Astrocyte (in vitro differentiated cells and primary cell): Measurements from ENCODE around the gene ADGRG2. TPM values are rescaled to one million over a fixed set of nuclear protein-coding genes. Genes with fewer than 3 reads are reported as not detected.
A peak's percentile ranks its signal among the peaks of the same experiment; 100 is the strongest.
"Not testable (repeated sequence)": the region's sequence is repeated elsewhere in the genome, so short reads cannot be mapped to it uniquely, and the experiment has no call there.

Experiments
- DNase-seq: peaks from one replicate; pipeline ENCODE4 v3.0.0-alpha.2; 2010; ENCODE audit warnings: low read depth
- FAIRE-seq: peaks from 2 replicates; lab custom pipeline; 2011; peaks lifted over from hg19 to GRCh38; lab: Jason Lieb, UNC
- H2AFZ ChIP-seq: 2 replicates; pipeline ENCODE4 v1.6.0; 2012; ENCODE audit warnings: low read depth, low read length, inconsistent platforms
- H3K27ac ChIP-seq: 2 replicates; pipeline ENCODE4 v1.5.1; 2011; ENCODE audit warnings: low read depth, low read length, inconsistent platforms
- H3K27me3 ChIP-seq: 2 replicates; pipeline ENCODE4 v1.6.0; 2011; ENCODE audit warnings: low read length, inconsistent platforms; ENCODE audit not compliant: insufficient read depth
- H3K36me3 ChIP-seq: 2 replicates; pipeline ENCODE4 v1.5.1; 2011; ENCODE audit warnings: low read length, inconsistent platforms; ENCODE audit not compliant: insufficient read depth
- H3K4me1 ChIP-seq: 2 replicates; pipeline ENCODE4 v1.5.1; 2011; ENCODE audit warnings: low read length, inconsistent platforms; ENCODE audit not compliant: insufficient read depth
- H3K4me2 ChIP-seq: 2 replicates; pipeline ENCODE4 v1.6.0; 2012; ENCODE audit warnings: low read length, inconsistent platforms
- H3K4me3 ChIP-seq: 2 replicates; pipeline ENCODE4 v1.5.1; 2011; ENCODE audit warnings: low read depth, mild to moderate bottlenecking, low read length, inconsistent platforms; ENCODE audit not compliant: insufficient read depth
- H3K79me2 ChIP-seq: 2 replicates; pipeline ENCODE4 v1.6.0; 2012; ENCODE audit warnings: mild to moderate bottlenecking, low read length, inconsistent platforms; ENCODE audit not compliant: insufficient read depth
- H3K9ac ChIP-seq: 2 replicates; pipeline ENCODE4 v1.6.0; 2012; ENCODE audit warnings: mild to moderate bottlenecking, low read length, inconsistent platforms
- H3K9me3 ChIP-seq: 2 replicates; pipeline ENCODE4 v1.5.1; 2012; ENCODE audit warnings: low read depth, mild to moderate bottlenecking, low read length, inconsistent platforms; ENCODE audit not compliant: insufficient read depth
- H4K20me1 ChIP-seq: 2 replicates; pipeline ENCODE4 v1.6.0; 2012; ENCODE audit warnings: low read length, inconsistent platforms; ENCODE audit not compliant: insufficient read depth
- H3K27ac Mint-ChIP-seq: one replicate; pipeline ENCODE4 v1.8.0; 2021; ENCODE audit warnings: mild to moderate bottlenecking, mixed read lengths; ENCODE audit not compliant: unreplicated experiment
- H3K27me3 Mint-ChIP-seq: one replicate; pipeline ENCODE4 v1.8.0; 2021; ENCODE audit warnings: low read depth, mixed read lengths; ENCODE audit not compliant: unreplicated experiment
- H3K36me3 Mint-ChIP-seq: one replicate; pipeline ENCODE4 v1.8.0; 2021; ENCODE audit warnings: low read depth, mixed read lengths; ENCODE audit not compliant: unreplicated experiment
- H3K4me1 Mint-ChIP-seq: one replicate; pipeline ENCODE4 v1.8.0; 2021; ENCODE audit warnings: low read depth, mixed read lengths; ENCODE audit not compliant: unreplicated experiment
- H3K4me3 Mint-ChIP-seq: one replicate; pipeline ENCODE4 v1.8.0; 2021; ENCODE audit warnings: mild to moderate bottlenecking, moderate library complexity, mixed read lengths; ENCODE audit not compliant: unreplicated experiment
- H3K9me3 Mint-ChIP-seq: one replicate; pipeline ENCODE4 v1.8.0; 2021; ENCODE audit warnings: mild to moderate bottlenecking, mixed read lengths; ENCODE audit not compliant: unreplicated experiment
- EZH2 ChIP-seq: IDR thresholded peaks from 2 replicates; pipeline ENCODE4 v1.6.1; 2012; ENCODE audit warnings: mild to moderate bottlenecking, low read length, inconsistent platforms; ENCODE audit not compliant: insufficient read depth
- total RNA-seq: library from RNA; stranded (reverse); gene quantifications from 2 replicates; pipeline ENCODE4 v1.2.1, GENCODE V29; 2021
- TF ChIP-seq, protein P1 (sequence below): IDR thresholded peaks from 2 replicates; pipeline ENCODE4 v1.5.1; 2011; ENCODE audit warnings: low read depth, mild to moderate bottlenecking, inconsistent platforms, low read length, moderate library complexity; ENCODE audit not compliant: insufficient read depth

The ADGRG2 gene
- total RNA-seq, 1 donor from 2014 or later, result 0.09 TPM

GRCh38 chrX:19019996-19020395 lies 102.3 kb downstream of the ADGRG2 start:
- TF ChIP-seq EZH2, result no peak
- TF ChIP-seq, protein P1, sequence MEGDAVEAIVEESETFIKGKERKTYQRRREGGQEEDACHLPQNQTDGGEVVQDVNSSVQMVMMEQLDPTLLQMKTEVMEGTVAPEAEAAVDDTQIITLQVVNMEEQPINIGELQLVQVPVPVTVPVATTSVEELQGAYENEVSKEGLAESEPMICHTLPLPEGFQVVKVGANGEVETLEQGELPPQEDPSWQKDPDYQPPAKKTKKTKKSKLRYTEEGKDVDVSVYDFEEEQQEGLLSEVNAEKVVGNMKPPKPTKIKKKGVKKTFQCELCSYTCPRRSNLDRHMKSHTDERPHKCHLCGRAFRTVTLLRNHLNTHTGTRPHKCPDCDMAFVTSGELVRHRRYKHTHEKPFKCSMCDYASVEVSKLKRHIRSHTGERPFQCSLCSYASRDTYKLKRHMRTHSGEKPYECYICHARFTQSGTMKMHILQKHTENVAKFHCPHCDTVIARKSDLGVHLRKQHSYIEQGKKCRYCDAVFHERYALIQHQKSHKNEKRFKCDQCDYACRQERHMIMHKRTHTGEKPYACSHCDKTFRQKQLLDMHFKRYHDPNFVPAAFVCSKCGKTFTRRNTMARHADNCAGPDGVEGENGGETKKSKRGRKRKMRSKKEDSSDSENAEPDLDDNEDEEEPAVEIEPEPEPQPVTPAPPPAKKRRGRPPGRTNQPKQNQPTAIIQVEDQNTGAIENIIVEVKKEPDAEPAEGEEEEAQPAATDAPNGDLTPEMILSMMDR, result no peak
- Histone ChIP-seq H2AFZ (no peak overlapping the region), H3K4me1 (no peaks in the 10 kb centered on the region), H3K27me3 (no peaks in the 10 kb centered on the region), H3K9me3 (no peaks in the 10 kb centered on the region), H3K4me3 (no peak overlapping the region), H3K4me2 (no peak overlapping the region), H3K79me2 (no peaks in the 10 kb centered on the region), H3K27ac (no peak overlapping the region), H4K20me1 (no peaks in the 10 kb centered on the region), H3K9ac (no peak overlapping the region), H3K36me3 (no peaks in the 10 kb centered on the region)
- H3K27me3 Mint-ChIP-seq, result no peaks in the 10 kb centered on the region
- H3K4me3 Mint-ChIP-seq, result no peak overlapping the region
- no peaks in the 10 kb centered on the region for H3K9me3 Mint-ChIP-seq
- FAIRE-seq (peak; percentile 60), DNase-seq (peak; percentile 52)
- H3K4me1 Mint-ChIP-seq, result no peaks in the 10 kb centered on the region
- no peaks in the 10 kb centered on the region for H3K36me3 Mint-ChIP-seq
- no peak overlapping the region for H3K27ac Mint-ChIP-seq

DNA sequence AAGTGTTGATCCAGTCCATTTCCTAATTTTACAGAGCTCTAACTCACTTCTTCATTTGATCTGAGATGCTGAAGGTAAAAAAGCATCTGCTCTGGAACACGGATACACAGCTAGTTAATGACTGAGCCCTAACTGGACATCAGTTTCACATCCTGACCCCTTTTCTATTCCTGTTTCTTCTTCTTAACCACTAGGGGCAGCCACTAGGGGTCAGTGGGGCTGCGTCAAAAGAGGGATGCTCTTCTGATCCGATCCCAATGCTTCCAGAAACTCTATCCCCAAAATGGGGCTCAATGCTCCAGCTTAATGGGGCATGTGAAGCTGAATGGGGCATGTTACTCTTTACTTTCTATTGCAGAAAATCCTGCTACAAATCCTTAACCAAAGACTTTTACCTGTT lies 105.0 kb downstream of the ADGRG2 start:
- no peaks in the 10 kb centered on the region for H3K9me3 Mint-ChIP-seq
- no peak for TF ChIP-seq EZH2
- TF ChIP-seq, protein P1, result peak; percentile 33
- peaks cover 1% of the 10 kb centered on the region for H3K27me3 Mint-ChIP-seq
- H3K36me3 ChIP-seq, result no peaks in the 10 kb centered on the region
- no peaks in the 10 kb centered on the region for H3K27me3 ChIP-seq
- H3K4me2 ChIP-seq, result no peak overlapping the region
- H3K4me3 ChIP-seq, result no peak overlapping the region
- H2AFZ ChIP-seq, result no peak overlapping the region
- no peaks in the 10 kb centered on the region for H3K9me3 ChIP-seq
- DNase-seq (no peak), FAIRE-seq (peak; percentile 85)
- H3K4me1 ChIP-seq, result no peaks in the 10 kb centered on the region
- no peaks in the 10 kb centered on the region for H4K20me1 ChIP-seq
- H3K27ac ChIP-seq, result no peak overlapping the region
- no peak overlapping the region for H3K27ac Mint-ChIP-seq
- no peak overlapping the region for H3K9ac ChIP-seq
- no peaks in the 10 kb centered on the region for H3K79me2 ChIP-seq
- no peak overlapping the region for H3K4me3 Mint-ChIP-seq
- H3K4me1 Mint-ChIP-seq, result no peaks in the 10 kb centered on the region
- peaks cover 3% of the 10 kb centered on the region for H3K36me3 Mint-ChIP-seq

DNA sequence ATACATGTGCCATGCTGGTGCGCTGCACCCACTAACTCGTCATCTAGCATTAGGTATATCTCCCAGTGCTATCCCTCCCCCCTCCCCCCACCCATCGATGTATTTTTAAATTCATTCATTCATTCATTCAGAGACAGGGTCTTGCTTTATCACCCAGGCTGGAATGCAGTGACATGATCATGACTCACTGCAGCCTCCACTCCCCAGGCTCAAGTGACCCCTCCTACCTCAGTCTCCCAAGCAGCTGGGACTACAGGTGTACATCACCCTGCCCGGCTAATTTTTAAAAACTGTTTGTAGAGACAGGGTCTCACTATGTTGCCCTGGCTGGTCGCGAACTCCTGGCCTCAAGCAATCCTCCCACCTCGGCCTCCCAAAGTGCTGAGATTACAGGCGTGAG lies 105.7 kb downstream of the ADGRG2 start:
- H3K27ac ChIP-seq, H3K4me2 ChIP-seq, H3K4me1 Mint-ChIP-seq, H3K4me3 ChIP-seq, H3K27me3 Mint-ChIP-seq, H4K20me1 ChIP-seq, FAIRE-seq, H3K36me3 ChIP-seq, H3K27me3 ChIP-seq, H3K4me3 Mint-ChIP-seq, DNase-seq, H3K79me2 ChIP-seq, H3K27ac Mint-ChIP-seq, H3K9me3 Mint-ChIP-seq, H3K9me3 ChIP-seq, H3K4me1 ChIP-seq, H3K36me3 Mint-ChIP-seq, H3K9ac ChIP-seq, H2AFZ ChIP-seq: not testable (repeated sequence)
